Trophoblast cell (in vitro differentiated cells and primary cell): ENCODE measurements around the gene SLC13A1. TPM values are rescaled to one million over a fixed set of nuclear protein-coding genes. Genes with fewer than 3 reads are reported as not detected.

Source experiments
- DNase-seq, 2 donors: peaks; one replicate each; pipeline ENCODE4 v3.0.0-alpha.2; 2016
- H2AFZ ChIP-seq: 2 replicates; pipeline ENCODE4 v1.6.1; 2013; ENCODE audit warnings: low read length, moderate library complexity, mild to moderate bottlenecking; ENCODE audit not compliant: insufficient read depth, poor library complexity
- H2AK5ac ChIP-seq: 2 replicates; pipeline ENCODE4 v1.6.1; 2013; ENCODE audit warnings: mild to moderate bottlenecking, low read length
- H2BK120ac ChIP-seq: 2 replicates; pipeline ENCODE4 v1.6.1; 2013; ENCODE audit warnings: low read length, mild to moderate bottlenecking, moderate library complexity; ENCODE audit not compliant: insufficient read depth, poor library complexity
- H2BK12ac ChIP-seq: 2 replicates; pipeline ENCODE4 v1.6.1; 2013; ENCODE audit warnings: mild to moderate bottlenecking, low read length, moderate library complexity
- H2BK5ac ChIP-seq: 2 replicates; pipeline ENCODE4 v1.6.1; 2013; ENCODE audit warnings: low read length, low read depth, moderate library complexity, mild to moderate bottlenecking; ENCODE audit not compliant: poor library complexity
- H3K14ac ChIP-seq: 2 replicates; pipeline ENCODE4 v1.6.1; 2013; ENCODE audit warnings: mild to moderate bottlenecking, low read length
- H3K18ac ChIP-seq: 2 replicates; pipeline ENCODE4 v1.6.1; 2013; ENCODE audit warnings: mild to moderate bottlenecking, low read length
- H3K23ac ChIP-seq: 2 replicates; pipeline ENCODE4 v1.6.1; 2013; ENCODE audit warnings: low read length
- H3K27ac ChIP-seq: 2 replicates; pipeline ENCODE4 v1.5.1; 2013; ENCODE audit warnings: low read depth, mild to moderate bottlenecking, inconsistent platforms, low read length, moderate library complexity
- H3K27me3 ChIP-seq: 2 replicates; pipeline ENCODE4 v1.6.1; 2013; ENCODE audit warnings: inconsistent platforms, mild to moderate bottlenecking, low read length, moderate library complexity; ENCODE audit not compliant: insufficient read depth
- H3K36me3 ChIP-seq, 2 experiments: 1 replicate in 1 of 2; 2 replicates in 1 of 2; pipeline ENCODE4 v1.6.1; 2013; ENCODE audit warnings: low read length in 2 of 2, mild to moderate bottlenecking in 2 of 2, moderate library complexity in 1 of 2; ENCODE audit not compliant: insufficient read depth in 2 of 2, control insufficient read depth in 1 of 2
- H3K4ac ChIP-seq: 2 replicates; pipeline ENCODE4 v1.6.1; 2013; ENCODE audit warnings: low read depth, mild to moderate bottlenecking, low read length, moderate library complexity
- H3K4me1 ChIP-seq, 2 experiments: 1 replicate in 1 of 2; 2 replicates in 1 of 2; pipeline ENCODE4 v1.6.1; 2013; ENCODE audit warnings: low read length in 2 of 2, mild to moderate bottlenecking in 2 of 2, moderate library complexity in 1 of 2; ENCODE audit not compliant: insufficient read depth in 2 of 2, control insufficient read depth in 1 of 2
- H3K4me2 ChIP-seq: 2 replicates; pipeline ENCODE4 v1.6.1; 2013; ENCODE audit warnings: inconsistent platforms, mild to moderate bottlenecking, low read length, moderate library complexity
- H3K4me3 ChIP-seq: 2 replicates; pipeline ENCODE4 v1.5.1; 2013; ENCODE audit warnings: mild to moderate bottlenecking, low read depth, low read length, inconsistent platforms
- H3K79me1 ChIP-seq: one replicate; pipeline ENCODE4 v1.6.1; 2013; ENCODE audit warnings: low read length
- H3K79me2 ChIP-seq: 2 replicates; pipeline ENCODE4 v1.6.1; 2013; ENCODE audit warnings: low read length, mild to moderate bottlenecking; ENCODE audit not compliant: control insufficient read depth, insufficient read depth, poor library complexity
- H3K9ac ChIP-seq: 2 replicates; pipeline ENCODE4 v1.6.1; 2013; ENCODE audit warnings: mild to moderate bottlenecking, low read length
- H3K9me3 ChIP-seq: 2 replicates; pipeline ENCODE4 v1.6.1; 2013; ENCODE audit warnings: low read depth, mild to moderate bottlenecking, control low read depth, inconsistent platforms, low read length; ENCODE audit not compliant: insufficient read depth
- H4K12ac ChIP-seq: 2 replicates; pipeline ENCODE4 v1.6.1; 2013; ENCODE audit warnings: low read depth, mild to moderate bottlenecking, low read length, moderate library complexity
- H4K8ac ChIP-seq: 2 replicates; pipeline ENCODE4 v1.6.1; 2013; ENCODE audit warnings: low read depth, mild to moderate bottlenecking, low read length, moderate library complexity
- H4K91ac ChIP-seq: one replicate; pipeline ENCODE4 v1.6.1; 2013; ENCODE audit warnings: low read depth, mild to moderate bottlenecking, low read length, moderate library complexity
- WGBS: extraction: QIAGEN DNeasy Blood & Tissue Kit; methylation state at CpG from one replicate; pipeline ENCODE4 v1.1.7; 2013; ENCODE audit warnings: missing lambda C conversion rate; ENCODE audit not compliant: insufficient read length, insufficient coverage; ENCODE audit errors: extremely low coverage; 5-methylcytosine and 5-hydroxymethylcytosine counted together
- polyA plus RNA-seq: library from polyadenylated mRNA; stranded (reverse); fragments of 200-250 nt; gene quantifications from 2 replicates; pipeline ENCODE4 v1.2.3, GENCODE V29; 2013

The SLC13A1 gene, protein sequence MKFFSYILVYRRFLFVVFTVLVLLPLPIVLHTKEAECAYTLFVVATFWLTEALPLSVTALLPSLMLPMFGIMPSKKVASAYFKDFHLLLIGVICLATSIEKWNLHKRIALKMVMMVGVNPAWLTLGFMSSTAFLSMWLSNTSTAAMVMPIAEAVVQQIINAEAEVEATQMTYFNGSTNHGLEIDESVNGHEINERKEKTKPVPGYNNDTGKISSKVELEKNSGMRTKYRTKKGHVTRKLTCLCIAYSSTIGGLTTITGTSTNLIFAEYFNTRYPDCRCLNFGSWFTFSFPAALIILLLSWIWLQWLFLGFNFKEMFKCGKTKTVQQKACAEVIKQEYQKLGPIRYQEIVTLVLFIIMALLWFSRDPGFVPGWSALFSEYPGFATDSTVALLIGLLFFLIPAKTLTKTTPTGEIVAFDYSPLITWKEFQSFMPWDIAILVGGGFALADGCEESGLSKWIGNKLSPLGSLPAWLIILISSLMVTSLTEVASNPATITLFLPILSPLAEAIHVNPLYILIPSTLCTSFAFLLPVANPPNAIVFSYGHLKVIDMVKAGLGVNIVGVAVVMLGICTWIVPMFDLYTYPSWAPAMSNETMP
- 0.01 TPM in 1 of 2 replicates, not detected in the other for polyA plus RNA-seq

DNA sequence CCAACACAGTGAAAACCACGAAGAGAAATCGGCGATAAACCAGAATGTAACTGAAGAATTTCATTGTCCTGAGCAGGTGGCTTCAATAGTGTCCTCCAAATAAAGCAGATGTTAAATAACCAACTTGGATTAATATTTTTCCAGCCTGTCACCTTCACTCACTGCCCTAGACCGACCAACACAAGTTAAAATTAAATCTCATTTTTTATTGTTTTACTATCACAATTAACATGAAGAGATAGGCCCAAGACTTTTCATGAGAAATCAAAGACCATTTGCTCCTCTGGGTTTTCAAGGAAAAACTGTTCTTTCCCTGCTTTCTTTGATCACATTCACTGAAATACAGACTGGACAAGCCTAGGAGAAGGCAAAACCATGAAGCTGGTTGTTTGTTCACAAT lies at the start of gene SLC13A1:
Gene SLC13A1 (minus strand): TSS at position 87 of the 400 bp plus-strand sequence. CDS start 23 bp downstream, at position 64.
- Histone ChIP-seq H3K4me3 (no peak within 1 kb of the TSS), H3K79me2 (no peaks in the 10 kb centered on the region), H2AFZ (no peak within 1 kb of the TSS), H3K4ac (no peak within 1 kb of the TSS), H2BK120ac (no peak within 1 kb of the TSS), H3K4me1 (no peaks in the 10 kb centered on the region), H3K9ac (no peak within 1 kb of the TSS), H3K27ac (no peak within 1 kb of the TSS), H3K18ac (no peak within 1 kb of the TSS), H3K27me3 (no peaks in the 10 kb centered on the region), H4K8ac (no peak within 1 kb of the TSS), H3K23ac (no peak within 1 kb of the TSS), H2AK5ac (no peak within 1 kb of the TSS), H4K91ac (no peak within 1 kb of the TSS), H4K12ac (no peak within 1 kb of the TSS), H2BK12ac (no peak within 1 kb of the TSS), H3K79me1 (no peaks in the 10 kb centered on the region), H3K9me3 (no peaks in the 10 kb centered on the region), H2BK5ac (no peak within 1 kb of the TSS), H3K4me2 (no peak within 1 kb of the TSS), H3K14ac (no peak within 1 kb of the TSS), H3K36me3 (no peaks in the 10 kb centered on the region)
- DNase-seq: no peak
- no CpG with 5 or more reads among the region's 4 CpGs for WGBS

DNA sequence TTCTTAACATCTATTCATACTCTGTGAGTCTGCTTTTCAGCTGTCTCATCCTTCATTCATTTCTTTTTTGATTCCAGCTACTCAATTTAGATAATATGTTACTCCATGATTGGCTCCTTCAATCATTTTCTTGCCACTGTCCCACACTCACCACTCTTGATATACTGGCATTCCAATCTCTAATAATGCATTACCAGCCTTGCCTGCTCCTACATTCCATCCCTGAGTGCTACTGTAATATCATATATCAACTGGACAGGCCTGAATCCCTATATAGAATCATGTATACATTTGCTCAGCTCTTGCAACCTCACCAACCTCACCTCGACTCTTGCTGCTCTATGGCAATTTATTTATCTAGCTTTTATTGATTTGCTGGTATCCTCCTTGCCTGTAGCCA lies 45.0 kb upstream of the SLC13A1 start:
- no peak overlapping the region for H3K18ac ChIP-seq
- H3K79me1 ChIP-seq: peaks cover 2% of the 10 kb centered on the region
- no peak overlapping the region for H3K4me2 ChIP-seq
- peaks cover 0 to 4% of the 10 kb centered on the region in 2 experiments for H3K4me1 ChIP-seq
- no peaks in the 10 kb centered on the region for H3K27me3 ChIP-seq
- no CpG with 5 or more reads among the region's 1 CpG for WGBS
- H4K8ac ChIP-seq: no peak overlapping the region
- H3K27ac ChIP-seq: no peak overlapping the region
- H3K4ac ChIP-seq: no peak overlapping the region
- no peak overlapping the region for H3K4me3 ChIP-seq
- H3K23ac ChIP-seq: no peak overlapping the region
- H2BK5ac ChIP-seq: no peak overlapping the region
- no peak overlapping the region for H2AK5ac ChIP-seq
- DNase-seq: no peak
- no peak overlapping the region for H4K12ac ChIP-seq
- no peak overlapping the region for H3K14ac ChIP-seq
- H3K36me3 ChIP-seq: no peaks in the 10 kb centered on the region
- H2BK120ac ChIP-seq: no peak overlapping the region
- H2AFZ ChIP-seq: no peak overlapping the region
- H3K9ac ChIP-seq: no peak overlapping the region
- no peak overlapping the region for H2BK12ac ChIP-seq
- no peaks in the 10 kb centered on the region for H3K79me2 ChIP-seq
- H4K91ac ChIP-seq: no peak overlapping the region
- no peaks in the 10 kb centered on the region for H3K9me3 ChIP-seq

DNA sequence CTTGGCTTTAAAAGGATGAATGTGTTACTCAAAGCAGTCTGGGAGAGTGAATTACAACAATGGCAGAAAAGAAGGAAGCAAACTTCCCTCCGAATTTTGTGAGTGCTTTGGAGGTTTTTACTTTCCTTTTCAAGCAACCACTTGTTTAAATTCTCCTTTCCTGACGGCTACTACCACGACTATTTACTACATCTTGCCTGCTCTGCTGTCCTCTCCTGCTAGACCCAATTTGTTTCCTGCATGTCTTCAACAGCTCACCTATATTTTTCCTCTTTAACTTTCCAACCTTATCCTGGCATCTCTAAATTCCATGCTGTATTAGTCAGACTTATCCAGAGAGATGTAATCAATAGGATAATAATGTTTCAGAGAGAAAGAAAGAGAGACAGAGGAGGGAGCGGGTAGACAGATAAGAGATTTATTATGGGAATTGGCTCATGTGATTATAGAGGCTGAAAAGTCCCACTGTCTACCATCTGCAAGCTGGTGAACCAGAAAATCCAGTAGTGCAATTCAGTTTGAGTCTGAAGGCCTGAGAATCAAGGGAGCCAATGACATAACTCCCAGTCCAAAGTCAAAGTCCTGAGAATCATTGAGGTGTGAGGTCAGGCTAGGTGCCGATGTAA lies 42.8 kb upstream of the SLC13A1 start:
- peaks cover 0 to 4% of the 10 kb centered on the region in 2 experiments for H3K4me1 ChIP-seq
- H3K9ac ChIP-seq: no peak overlapping the region
- H3K79me2 ChIP-seq: no peaks in the 10 kb centered on the region
- H2AK5ac ChIP-seq: no peak overlapping the region
- no peak overlapping the region for H4K91ac ChIP-seq
- H3K4ac ChIP-seq: no peak overlapping the region
- no peak overlapping the region for H3K4me3 ChIP-seq
- no peak overlapping the region for H4K8ac ChIP-seq
- no peak overlapping the region for H3K23ac ChIP-seq
- no peak overlapping the region for H3K18ac ChIP-seq
- H2BK12ac ChIP-seq: no peak overlapping the region
- WGBS: no CpG with 5 or more reads among the region's 5 CpGs
- no peaks in the 10 kb centered on the region for H3K36me3 ChIP-seq
- H2AFZ ChIP-seq: no peak overlapping the region
- H3K27me3 ChIP-seq: no peaks in the 10 kb centered on the region
- no peak overlapping the region for H3K4me2 ChIP-seq
- DNase-seq: peak; percentile 61 to 69
- no peak overlapping the region for H3K14ac ChIP-seq
- no peak overlapping the region for H4K12ac ChIP-seq
- no peak overlapping the region for H2BK120ac ChIP-seq
- H2BK5ac ChIP-seq: no peak overlapping the region
- H3K9me3 ChIP-seq: no peaks in the 10 kb centered on the region
- H3K79me1 ChIP-seq: peaks cover 2% of the 10 kb centered on the region
- H3K27ac ChIP-seq: peak overlapping the region; percentile 43

DNA sequence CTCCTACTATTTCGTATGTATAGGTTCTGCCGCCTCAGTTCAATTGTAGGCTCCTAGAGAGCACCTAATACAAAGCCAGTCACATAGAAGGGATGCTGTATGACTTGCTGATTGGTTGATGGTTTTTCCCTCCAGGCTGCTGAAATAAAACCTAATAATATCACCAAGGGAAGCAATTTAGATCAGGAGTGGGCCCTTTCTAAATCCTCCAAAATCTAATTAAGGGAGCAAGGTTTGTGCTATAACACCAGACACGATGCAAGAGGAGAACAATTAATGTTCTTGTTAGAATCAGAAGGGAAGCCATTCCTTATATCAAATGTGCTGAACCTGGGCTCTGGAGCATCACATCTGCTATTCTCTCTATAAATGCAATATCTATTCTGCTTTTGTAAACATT lies 42.0 kb upstream of the SLC13A1 start:
- Histone ChIP-seq H2BK5ac (no peak overlapping the region), H3K79me1 (peaks cover 2% of the 10 kb centered on the region), H4K12ac (no peak overlapping the region), H3K9ac (no peak overlapping the region), H3K4ac (no peak overlapping the region), H3K27ac (no peak overlapping the region), H3K23ac (no peak overlapping the region), H3K14ac (no peak overlapping the region), H3K79me2 (no peaks in the 10 kb centered on the region), H3K4me3 (no peak overlapping the region), H3K18ac (no peak overlapping the region), H3K4me1 (peaks cover 0 to 4% of the 10 kb centered on the region in 2 experiments), H4K8ac (no peak overlapping the region), H3K9me3 (no peaks in the 10 kb centered on the region), H2BK12ac (no peak overlapping the region), H3K27me3 (no peaks in the 10 kb centered on the region), H2BK120ac (no peak overlapping the region), H3K4me2 (no peak overlapping the region), H3K36me3 (no peaks in the 10 kb centered on the region), H2AK5ac (no peak overlapping the region), H2AFZ (no peak overlapping the region), H4K91ac (no peak overlapping the region)
- WGBS: no CpG with 5 or more reads among the region's 3 CpGs
- DNase-seq: no peak
